Ishikawa (cell line): ENCODE measurements around the gene HTR4.

Source experiments
- CEBPB ChIP-seq: IDR thresholded peaks from 2 replicates; pipeline ENCODE4 v1.6.1; 2012
- EP300 ChIP-seq: IDR thresholded peaks from 2 replicates; pipeline ENCODE4 v1.6.1; 2012; ENCODE audit warnings: borderline replicate concordance
- FOXM1 ChIP-seq: IDR thresholded peaks from 2 replicates; pipeline ENCODE4 v1.6.1; 2012; ENCODE audit warnings: low read depth, borderline replicate concordance
- TCF12 ChIP-seq: IDR thresholded peaks from 2 replicates; pipeline ENCODE4 v1.6.1; 2012; ENCODE audit warnings: low read depth
- YY1 ChIP-seq: IDR thresholded peaks from 2 replicates; pipeline ENCODE4 v1.6.1; 2012; ENCODE audit warnings: low read depth

DNA sequence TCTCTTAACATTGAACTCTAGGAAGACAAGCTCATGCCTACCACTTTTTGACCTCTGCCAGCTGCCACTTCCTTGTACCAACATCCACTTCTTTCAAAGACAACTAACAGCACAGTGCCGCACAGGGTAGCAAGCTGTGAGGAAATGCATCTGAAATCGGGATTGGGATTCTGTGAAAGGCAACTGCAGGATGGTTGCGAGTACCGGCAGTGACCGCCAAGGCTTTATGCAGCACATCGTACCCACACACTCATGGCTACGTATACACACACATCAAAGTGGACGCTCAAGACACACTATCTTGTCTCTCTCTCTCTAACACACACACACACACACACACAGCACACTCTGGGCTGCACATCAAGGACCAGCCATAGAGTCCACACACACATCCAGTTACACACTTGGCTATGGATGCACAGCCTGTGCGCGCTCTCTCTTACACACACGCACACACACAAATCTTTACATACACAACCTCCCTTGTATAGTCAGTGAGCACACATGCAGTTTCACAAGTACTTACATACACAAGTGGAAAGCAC is 964 bp downstream of the HTR4 start:
- TF ChIP-seq YY1 (no peak), EP300 (no peak), TCF12 (no peak), FOXM1 (no peak), CEBPB (no peak)
